Measurements from ENCODE around the gene SH3GL3. TPM values are rescaled to one million over a fixed set of nuclear protein-coding genes. Genes with fewer than 3 reads are reported as not detected.

SH3GL3 gene
- total RNA-seq, 4 donors from 2014 or later: 0.84 to 1.1 (median 0.97) TPM; not detected in 1

- intact Hi-C loops (cut with DNase I; ENCODE audit: low total_unique reads): no loop called here
- TF ChIP-seq POLR2A (IDR thresholded peaks at IDR 0.05): no peak
- TF ChIP-seq CTCF (IDR thresholded peaks at IDR 0.05): no peak
- 66 to 69% methylated on average over 4 of the region's 4 CpGs for WGBS, 2 donors
- DNase-seq (ENCODE audit: low spot score in 2 of 2): no peak
- no peak overlapping the region for H3K4me3 ChIP-seq (ENCODE audit: low read depth, poor library complexity, severe bottlenecking)
These were observed 15.9 kb downstream of the SH3GL3 start for GRCh38 chr15:83462953-83463433.

GRCh38 chr15:83470887-83471286 is 23.7 kb downstream of the SH3GL3 start:
- TF ChIP-seq POLR2A (IDR thresholded peaks at IDR 0.05) (no peak), CTCF (IDR thresholded peaks at IDR 0.05) (no peak)
- H3K4me3 ChIP-seq (ENCODE audit: low read depth, poor library complexity, severe bottlenecking): no peak overlapping the region
- no peak for DNase-seq (ENCODE audit: low spot score in 2 of 2)
- intact Hi-C loops (cut with DNase I; ENCODE audit: low total_unique reads): loop anchor here (10.0 kb wide), 1 partner anchor 74 kb away; no protein-coding TSS in a partner anchor

- TF ChIP-seq CTCF (IDR thresholded peaks at IDR 0.05) (no peak), POLR2A (IDR thresholded peaks at IDR 0.05) (no peak)
These were observed 24.2 kb downstream of the SH3GL3 start for GRCh38 chr15:83471307-83471866.

GRCh38 chr15:83472151-83472550 is 25.0 kb downstream of the SH3GL3 start:
- no peak for TF ChIP-seq CTCF (IDR thresholded peaks at IDR 0.05)
- TF ChIP-seq POLR2A (IDR thresholded peaks at IDR 0.05): no peak
- DNase-seq (ENCODE audit: low spot score in 2 of 2): no peak
- intact Hi-C loops (cut with DNase I; ENCODE audit: low total_unique reads): loop anchor here (10.0 kb wide), 1 partner anchor 73 kb away; no protein-coding TSS in a partner anchor
- 88 to 92% methylated on average over 3 of the region's 3 CpGs for WGBS, 2 donors
- no peak overlapping the region for H3K4me3 ChIP-seq (ENCODE audit: low read depth, poor library complexity, severe bottlenecking)

More at GRCh38 chr15:83471307-83471866, 24.2 kb downstream of the SH3GL3 start:
- H3K4me3 ChIP-seq (ENCODE audit: low read depth, poor library complexity, severe bottlenecking): no peak overlapping the region
- intact Hi-C loops (cut with DNase I; ENCODE audit: low total_unique reads): loop anchor here (10.0 kb wide), 1 partner anchor 73 kb away; no protein-coding TSS in a partner anchor
- 96% methylated on average over 1 of the region's 1 CpG for WGBS, 2 donors
- DNase-seq (ENCODE audit: low spot score in 2 of 2): no peak

GRCh38 chr15:83472797-83473196 is 25.7 kb downstream of the SH3GL3 start:
- intact Hi-C loops (cut with DNase I; ENCODE audit: low total_unique reads): loop anchor here (10.0 kb wide), 1 partner anchor 72 kb away; no protein-coding TSS in a partner anchor
- no peak for TF ChIP-seq POLR2A (IDR thresholded peaks at IDR 0.05)
- no peak for TF ChIP-seq CTCF (IDR thresholded peaks at IDR 0.05)
- DNase-seq (ENCODE audit: low spot score in 2 of 2): no peak
- no peak overlapping the region for H3K4me3 ChIP-seq (ENCODE audit: low read depth, poor library complexity, severe bottlenecking)
- 89 to 95% methylated on average over 3 to 4 of the region's 4 CpGs for WGBS, 2 donors

All from lower leg skin (tissue), 4 donors.